GM12801 (cell line): ENCODE measurements around the gene IGFLR1.

ENCODE experiments used
- TF ChIP-seq, protein P1 (sequence below): IDR thresholded peaks from one replicate; pipeline ENCODE4 v1.5.1; 2011; ENCODE audit warnings: control low read depth; ENCODE audit not compliant: insufficient read length; ENCODE audit errors: extremely low read depth

Gene IGFLR1

DNA sequence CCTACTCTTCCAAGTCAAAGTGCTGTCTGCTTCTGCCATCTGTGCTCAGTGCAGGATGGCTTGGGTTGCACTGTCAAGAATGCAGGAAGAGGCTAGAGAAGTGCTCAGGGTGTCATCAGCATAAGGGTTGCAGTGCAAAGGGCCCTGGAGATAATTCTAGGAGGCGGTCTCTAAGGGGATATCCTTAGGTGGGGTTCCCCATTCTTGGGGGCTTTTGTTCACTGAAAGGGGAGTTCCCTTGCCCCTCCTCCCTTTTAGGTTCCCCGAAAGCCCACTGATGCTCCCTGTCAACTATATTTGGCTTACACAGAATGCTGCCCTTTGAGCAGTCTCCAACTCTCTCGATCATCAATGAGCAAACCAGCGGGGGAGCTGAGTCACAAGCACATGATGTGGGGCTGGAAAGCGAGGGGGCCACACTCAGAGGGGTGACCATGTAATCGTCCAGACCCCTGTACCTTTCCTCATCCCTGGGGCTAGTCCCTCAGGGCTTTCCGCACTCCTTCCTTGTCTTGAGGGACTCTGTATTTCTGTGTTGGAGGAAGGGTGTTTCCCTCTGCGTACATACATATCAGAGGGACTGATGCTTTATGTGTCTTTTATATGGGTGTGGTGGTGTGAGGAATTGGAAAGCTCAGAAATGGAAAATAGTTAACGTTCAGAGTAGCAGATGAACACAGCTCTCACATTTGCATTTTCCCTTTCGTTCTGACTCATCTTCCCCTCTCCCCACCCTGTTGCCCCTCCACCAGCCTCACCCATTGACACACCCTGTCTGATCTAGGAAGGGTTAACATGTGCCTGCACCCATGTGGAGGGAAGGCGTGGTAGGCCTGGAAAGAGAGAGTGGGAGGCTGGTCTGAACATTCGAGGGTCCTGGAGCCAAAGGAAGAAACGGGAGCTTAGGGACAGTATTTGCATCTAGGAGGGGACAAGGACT, 31.2 kb downstream of the IGFLR1 start:
- TF ChIP-seq, protein P1, sequence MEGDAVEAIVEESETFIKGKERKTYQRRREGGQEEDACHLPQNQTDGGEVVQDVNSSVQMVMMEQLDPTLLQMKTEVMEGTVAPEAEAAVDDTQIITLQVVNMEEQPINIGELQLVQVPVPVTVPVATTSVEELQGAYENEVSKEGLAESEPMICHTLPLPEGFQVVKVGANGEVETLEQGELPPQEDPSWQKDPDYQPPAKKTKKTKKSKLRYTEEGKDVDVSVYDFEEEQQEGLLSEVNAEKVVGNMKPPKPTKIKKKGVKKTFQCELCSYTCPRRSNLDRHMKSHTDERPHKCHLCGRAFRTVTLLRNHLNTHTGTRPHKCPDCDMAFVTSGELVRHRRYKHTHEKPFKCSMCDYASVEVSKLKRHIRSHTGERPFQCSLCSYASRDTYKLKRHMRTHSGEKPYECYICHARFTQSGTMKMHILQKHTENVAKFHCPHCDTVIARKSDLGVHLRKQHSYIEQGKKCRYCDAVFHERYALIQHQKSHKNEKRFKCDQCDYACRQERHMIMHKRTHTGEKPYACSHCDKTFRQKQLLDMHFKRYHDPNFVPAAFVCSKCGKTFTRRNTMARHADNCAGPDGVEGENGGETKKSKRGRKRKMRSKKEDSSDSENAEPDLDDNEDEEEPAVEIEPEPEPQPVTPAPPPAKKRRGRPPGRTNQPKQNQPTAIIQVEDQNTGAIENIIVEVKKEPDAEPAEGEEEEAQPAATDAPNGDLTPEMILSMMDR: no peak

DNA sequence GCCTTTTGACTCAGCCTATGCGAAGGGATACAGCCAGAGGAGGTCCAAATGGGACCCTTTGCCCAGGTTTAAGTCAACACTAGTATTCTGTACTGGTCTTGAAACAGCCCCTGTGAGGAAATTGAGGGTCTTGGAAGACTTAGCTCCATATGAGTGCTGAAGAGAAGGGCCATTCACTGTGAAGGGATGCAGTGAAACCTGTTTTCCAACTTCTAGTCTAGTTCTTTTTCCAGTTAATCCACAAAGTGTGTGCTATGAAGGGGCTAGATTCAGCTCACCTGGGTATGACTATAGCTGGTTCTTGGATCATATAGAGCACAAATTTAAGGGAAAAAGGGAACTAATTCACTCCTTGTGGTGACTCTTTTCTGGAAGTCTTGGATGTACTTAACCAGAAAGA, 33.9 kb downstream of the IGFLR1 start:
- TF ChIP-seq, protein P1: no peak

DNA sequence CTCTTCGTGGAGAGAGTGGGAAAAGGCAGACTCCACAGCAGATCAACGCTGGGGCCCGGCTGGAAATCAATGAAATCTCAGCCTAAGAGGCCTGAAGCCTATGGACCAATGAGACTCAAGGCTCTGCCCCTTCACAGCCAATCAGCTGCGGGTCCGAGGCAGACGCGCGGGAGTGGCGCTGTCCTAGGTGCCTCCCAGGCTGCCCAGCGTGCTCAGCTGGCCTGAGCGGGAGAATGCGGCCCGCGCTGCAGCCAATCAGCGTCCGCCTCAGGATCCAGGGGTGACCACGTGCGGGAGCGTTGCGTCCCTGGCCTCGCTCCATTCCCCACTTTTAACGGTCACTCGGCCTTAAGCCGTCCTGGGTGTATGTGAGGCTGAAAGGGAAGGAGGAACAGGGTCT, 38.0 kb downstream of the IGFLR1 start, which contains the start of gene ZBTB32:
Gene ZBTB32 (plus strand): TSS at position 341 of the 400 bp plus-strand sequence. CDS start 10,069 bp downstream, outside the sequence.
- TF ChIP-seq, protein P1: no peak

DNA sequence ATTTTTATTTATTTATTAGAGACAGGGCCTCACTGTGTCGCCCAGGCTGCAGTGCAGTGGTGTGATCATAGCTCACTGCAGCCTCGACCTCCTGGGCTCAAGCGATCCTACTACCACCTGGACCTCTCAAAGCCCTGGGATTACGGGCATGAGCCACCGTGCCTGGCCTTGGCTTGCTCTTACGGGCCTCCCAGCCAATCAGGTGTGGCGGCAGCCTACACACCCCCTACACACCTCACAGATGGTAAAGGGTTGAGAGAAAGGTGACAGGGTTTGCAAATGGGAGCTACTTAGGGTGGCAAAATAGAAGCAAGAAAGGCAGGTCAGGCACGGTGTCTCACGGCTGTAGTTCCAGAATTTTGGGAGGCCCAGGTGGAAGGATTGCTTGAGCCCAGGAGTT, 38.9 kb downstream of the IGFLR1 start:
- TF ChIP-seq, protein P1: no peak

DNA sequence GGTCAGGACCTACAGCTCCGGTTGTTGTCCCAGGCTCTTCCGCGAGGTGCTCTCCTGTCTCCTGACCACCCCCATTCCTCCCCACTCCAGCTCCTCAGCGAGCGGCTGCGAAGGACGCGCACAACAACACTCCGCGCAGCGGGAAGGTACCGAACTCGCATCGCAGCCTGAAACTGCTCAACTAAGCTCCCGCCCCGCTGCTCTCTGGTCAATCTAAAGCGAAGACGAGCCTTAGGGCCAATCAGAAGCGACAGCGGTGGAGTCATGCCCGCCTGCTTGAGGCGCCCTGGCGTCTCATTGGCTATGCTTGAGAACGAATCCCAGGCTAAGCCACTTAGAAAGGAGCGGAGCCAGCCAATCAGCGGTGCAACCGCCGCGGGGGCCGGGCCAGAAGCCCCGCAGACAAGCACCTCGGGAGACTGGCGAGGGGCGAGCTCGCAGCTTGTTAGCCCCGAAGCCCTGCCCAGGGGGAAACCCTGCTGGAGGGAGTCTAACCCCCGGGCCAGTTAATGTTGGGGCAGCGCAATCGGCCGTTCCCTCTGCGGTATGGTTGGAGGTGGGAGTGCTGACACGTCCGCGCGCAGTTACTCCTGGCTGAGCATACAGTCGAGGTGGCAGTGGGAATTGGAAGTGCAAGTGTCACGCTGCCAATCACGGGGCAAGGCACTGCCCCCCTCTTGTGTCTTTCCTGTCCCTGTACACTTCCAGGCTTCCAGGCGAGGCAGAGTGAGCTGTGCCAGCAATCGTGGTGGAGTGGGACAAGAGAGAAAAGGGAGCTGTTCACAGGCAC, 39.8 kb downstream of the IGFLR1 start:
- TF ChIP-seq, protein P1: no peak

DNA sequence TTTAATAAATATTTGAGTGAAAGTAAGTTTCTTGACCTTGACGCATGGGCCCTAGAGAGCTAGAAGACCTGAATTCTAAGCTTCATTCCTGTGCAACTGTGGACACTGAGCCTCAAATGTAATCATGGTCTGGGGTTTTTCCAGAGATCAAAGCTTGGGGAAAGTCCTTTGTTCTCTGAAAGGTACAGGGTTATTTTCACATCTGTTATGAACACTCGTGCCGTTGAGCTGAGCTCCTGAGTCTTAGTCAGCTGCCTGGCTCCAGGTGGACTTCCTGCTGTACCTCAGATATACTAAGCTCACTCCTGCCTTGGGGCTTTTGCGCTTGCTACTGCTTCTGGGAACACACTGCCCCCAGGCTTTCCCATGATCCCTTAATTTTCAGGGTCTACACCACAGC, 45.4 kb downstream of the IGFLR1 start:
- TF ChIP-seq, protein P1: no peak

DNA sequence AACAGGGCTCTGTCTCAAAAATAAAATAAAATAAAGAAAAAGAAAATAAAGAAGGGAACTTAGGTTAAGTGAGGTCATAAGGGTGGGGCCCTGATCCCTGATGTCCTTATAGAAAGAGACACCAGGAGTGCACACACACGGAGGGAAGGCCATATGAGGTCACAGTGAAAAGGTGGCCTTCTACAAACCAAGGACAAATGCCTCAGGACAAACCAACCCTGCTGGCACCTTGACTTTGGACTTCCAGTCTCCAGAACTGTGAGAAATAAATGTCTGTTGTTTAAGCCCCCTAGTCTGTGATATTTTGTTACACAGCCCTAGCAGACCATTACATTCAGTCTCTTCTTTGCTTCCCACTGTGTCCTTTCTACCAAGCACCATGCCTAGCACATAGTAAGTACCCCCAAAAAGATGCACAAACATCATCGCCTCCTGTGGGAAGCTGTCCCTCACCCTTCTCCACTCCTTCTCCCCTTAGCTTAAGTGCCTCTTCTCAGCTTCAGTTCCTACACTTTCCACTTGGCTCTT, 46.3 kb downstream of the IGFLR1 start:
- TF ChIP-seq, protein P1: no peak
